Thyroid gland (tissue), 4 donors: ENCODE measurements around the gene GRPEL1.

Experiments used
- CTCF ChIP-seq, 6 experiments: fragments of 200-600 bp in 3 of 6; fragments of 450-650 bp in 3 of 6; sonication (generic) in 3 of 6; IDR thresholded peaks; one replicate each; pipeline ENCODE4 v1.5.1; 2016 to 2019; ENCODE audit warnings: antibody characterized with exemption in 6 of 6, mild to moderate bottlenecking in 2 of 6, inconsistent platforms in 1 of 6, moderate library complexity in 1 of 6
- POLR2A ChIP-seq, 2 donors: fragments of 450-650 bp; IDR thresholded peaks; one replicate each; pipeline ENCODE4 v1.6.1; 2017; ENCODE audit warnings: antibody characterized with exemption in 2 of 2, mild to moderate bottlenecking in 2 of 2, moderate library complexity in 1 of 2

- TF ChIP-seq CTCF (IDR thresholded peaks at IDR 0.05) (no peak), POLR2A (IDR thresholded peaks at IDR 0.05) (no peak)
These were observed 51.4 kb downstream of the GRPEL1 start for GRCh38 chr4:7016512-7016911.
